Fibroblast of lung (primary cell): Measurements from ENCODE around the gene USP6NL.

Source experiments
- EZH2 ChIP-seq: IDR thresholded peaks from 2 replicates; pipeline ENCODE4 v1.5.1; 2012; ENCODE audit warnings: low read length, control low read depth, mild to moderate bottlenecking; ENCODE audit errors: missing control alignments
- TF ChIP-seq, protein P1 (sequence below), 2 donors: IDR thresholded peaks in 1 of 2; conservative IDR thresholded peaks in 1 of 2; 1 replicate in 1 of 2; 2 replicates in 1 of 2; pipeline ENCODE4 v1.5.1; 2011 to 2012; ENCODE audit warnings: low read length in 2 of 2, control low read depth in 1 of 2, inconsistent platforms in 1 of 2, low read depth in 1 of 2, mild to moderate bottlenecking in 1 of 2

DNA sequence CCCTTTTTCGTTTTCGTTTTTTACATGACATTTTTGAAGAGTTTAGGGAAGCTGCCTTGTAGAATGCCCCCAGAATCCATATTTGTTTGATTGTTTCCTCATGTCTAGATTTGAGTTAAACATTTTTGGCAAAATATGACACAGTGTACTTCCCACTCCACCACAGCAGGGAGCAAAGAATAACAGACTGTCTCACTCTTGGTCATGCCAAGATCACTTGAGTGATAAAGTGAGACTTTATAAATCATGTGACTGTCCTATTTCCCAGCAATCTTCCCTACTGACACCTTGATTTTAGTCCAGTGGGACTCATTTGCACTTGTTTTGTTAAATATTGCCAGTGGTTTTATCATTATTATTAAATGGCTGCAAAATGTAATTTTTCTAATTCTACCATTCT lies 44.4 kb upstream of the USP6NL start:
- TF ChIP-seq, protein P1, sequence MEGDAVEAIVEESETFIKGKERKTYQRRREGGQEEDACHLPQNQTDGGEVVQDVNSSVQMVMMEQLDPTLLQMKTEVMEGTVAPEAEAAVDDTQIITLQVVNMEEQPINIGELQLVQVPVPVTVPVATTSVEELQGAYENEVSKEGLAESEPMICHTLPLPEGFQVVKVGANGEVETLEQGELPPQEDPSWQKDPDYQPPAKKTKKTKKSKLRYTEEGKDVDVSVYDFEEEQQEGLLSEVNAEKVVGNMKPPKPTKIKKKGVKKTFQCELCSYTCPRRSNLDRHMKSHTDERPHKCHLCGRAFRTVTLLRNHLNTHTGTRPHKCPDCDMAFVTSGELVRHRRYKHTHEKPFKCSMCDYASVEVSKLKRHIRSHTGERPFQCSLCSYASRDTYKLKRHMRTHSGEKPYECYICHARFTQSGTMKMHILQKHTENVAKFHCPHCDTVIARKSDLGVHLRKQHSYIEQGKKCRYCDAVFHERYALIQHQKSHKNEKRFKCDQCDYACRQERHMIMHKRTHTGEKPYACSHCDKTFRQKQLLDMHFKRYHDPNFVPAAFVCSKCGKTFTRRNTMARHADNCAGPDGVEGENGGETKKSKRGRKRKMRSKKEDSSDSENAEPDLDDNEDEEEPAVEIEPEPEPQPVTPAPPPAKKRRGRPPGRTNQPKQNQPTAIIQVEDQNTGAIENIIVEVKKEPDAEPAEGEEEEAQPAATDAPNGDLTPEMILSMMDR (conservative IDR thresholded peaks at IDR 0.05 in 1 of 2, IDR thresholded peaks at IDR 0.05 in 1 of 2; ENCODE audit: low read depth in 1 of 2, low read length in 2 of 2), result no peak
- TF ChIP-seq EZH2, result no peak
